Measurements from ENCODE around the gene RAB3C.
A peak's percentile ranks its signal among the peaks of the same experiment; 100 is the strongest.

Gene RAB3C

DNA sequence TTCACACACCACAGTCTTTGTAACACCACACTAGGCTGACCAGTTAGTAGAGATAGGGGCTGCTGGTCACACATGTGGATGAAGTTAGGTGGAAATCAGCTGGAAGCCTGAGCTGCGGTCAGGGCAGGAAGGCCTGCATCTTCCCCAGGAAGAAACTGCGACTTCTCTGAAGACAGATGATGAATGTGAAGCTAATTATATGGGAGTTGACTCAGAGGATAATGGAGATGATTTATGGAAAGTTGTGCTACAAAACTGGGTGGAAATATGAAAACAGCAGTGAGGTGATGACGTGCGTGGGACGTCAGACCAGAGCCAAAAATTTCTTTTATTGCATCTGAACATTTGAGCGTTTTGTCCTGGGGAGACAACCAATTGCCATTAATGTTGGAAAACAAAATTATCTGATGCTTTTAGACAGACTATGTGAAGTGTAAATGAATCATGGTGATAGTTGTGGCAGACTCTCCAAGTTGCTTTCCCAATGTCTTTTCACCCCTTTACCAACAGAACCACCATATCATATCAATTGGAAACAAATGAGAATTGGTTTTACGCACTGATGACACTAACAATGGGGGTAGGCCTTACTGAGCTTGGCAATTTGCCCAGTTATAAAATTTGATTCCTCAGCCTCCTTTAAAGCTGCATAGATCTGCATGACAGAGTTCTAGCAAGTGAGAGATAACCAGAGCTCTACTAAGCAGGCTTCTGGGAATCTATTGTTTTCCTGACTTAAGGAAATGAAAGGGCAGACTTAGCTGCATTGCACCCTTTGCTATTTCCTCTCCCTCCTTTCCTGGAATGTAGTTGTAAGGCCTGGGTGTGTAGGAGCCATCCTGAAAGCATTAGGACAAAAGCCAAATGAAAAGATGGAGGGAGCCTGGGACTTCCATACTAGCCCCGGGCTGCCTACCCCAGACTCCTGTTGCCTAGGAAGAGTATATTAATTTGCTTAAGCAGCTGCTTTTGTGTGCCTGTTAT lies 84.0 kb downstream of the RAB3C start:
- H3K36me3 Mint-ChIP-seq (ENCODE audit: low read depth): no peaks in the 10 kb centered on the region
- peaks cover 3% of the 10 kb centered on the region for H3K9me3 Mint-ChIP-seq
- no peak for TF ChIP-seq CTCF (IDR thresholded peaks at IDR 0.05; ENCODE audit: unreplicated experiment in 3 of 3)
- H3K4me1 Mint-ChIP-seq: peaks cover 41% of the 10 kb centered on the region
- H3K27ac Mint-ChIP-seq: peak overlapping the region; percentile 75 to 92 (median 89)
- no peak overlapping the region for H3K4me3 Mint-ChIP-seq
- no peaks in the 10 kb centered on the region for H3K27me3 Mint-ChIP-seq (ENCODE audit: low read depth)

- H3K4me1 Mint-ChIP-seq: peaks cover 32% of the 10 kb centered on the region
- no peaks in the 10 kb centered on the region for H3K36me3 Mint-ChIP-seq (ENCODE audit: low read depth)
- TF ChIP-seq CTCF (IDR thresholded peaks at IDR 0.05; ENCODE audit: unreplicated experiment in 3 of 3): no peak
- H3K4me3 Mint-ChIP-seq: no peak overlapping the region
- no peaks in the 10 kb centered on the region for H3K9me3 Mint-ChIP-seq
- peak overlapping the region in 2 of 3 experiments; percentile 19 to 64 for H3K27ac Mint-ChIP-seq
- no peaks in the 10 kb centered on the region for H3K27me3 Mint-ChIP-seq (ENCODE audit: low read depth)
These were observed 87.7 kb downstream of the RAB3C start for GRCh38 chr5:58670582-58670981.

- H3K27ac Mint-ChIP-seq: peak overlapping the region in 2 of 3 experiments; percentile 19 to 22
- peaks cover 31% of the 10 kb centered on the region for H3K4me1 Mint-ChIP-seq
- no peaks in the 10 kb centered on the region for H3K27me3 Mint-ChIP-seq (ENCODE audit: low read depth)
- TF ChIP-seq CTCF (IDR thresholded peaks at IDR 0.05; ENCODE audit: unreplicated experiment in 3 of 3): no peak
- H3K36me3 Mint-ChIP-seq (ENCODE audit: low read depth): no peaks in the 10 kb centered on the region
- no peak overlapping the region for H3K4me3 Mint-ChIP-seq
- no peaks in the 10 kb centered on the region for H3K9me3 Mint-ChIP-seq
These were observed 88.3 kb downstream of the RAB3C start for GRCh38 chr5:58671155-58671554.

DNA sequence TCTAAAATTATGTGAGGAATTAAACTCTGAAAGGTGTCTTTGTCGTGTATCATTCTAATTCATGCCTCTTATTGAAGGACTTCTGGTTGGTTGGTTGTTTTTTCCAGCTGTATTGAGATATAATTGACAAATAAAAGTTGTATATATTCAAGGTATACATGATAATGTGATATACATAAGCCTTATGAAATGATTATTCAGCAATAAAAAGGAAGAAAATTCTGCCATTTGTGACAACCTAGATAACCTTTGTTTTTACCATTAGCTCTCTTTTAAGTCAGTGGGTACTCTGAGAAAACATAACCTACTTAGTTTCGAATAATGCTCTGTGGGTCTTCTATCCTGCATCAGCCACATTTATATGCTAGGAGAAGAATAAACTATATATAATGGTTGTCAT lies 89.6 kb downstream of the RAB3C start:
- no peak overlapping the region for H3K4me3 Mint-ChIP-seq
- peaks cover 17% of the 10 kb centered on the region for H3K4me1 Mint-ChIP-seq
- no peaks in the 10 kb centered on the region for H3K9me3 Mint-ChIP-seq
- no peaks in the 10 kb centered on the region for H3K36me3 Mint-ChIP-seq (ENCODE audit: low read depth)
- H3K27me3 Mint-ChIP-seq (ENCODE audit: low read depth): no peaks in the 10 kb centered on the region
- no peak for TF ChIP-seq CTCF (IDR thresholded peaks at IDR 0.05; ENCODE audit: unreplicated experiment in 3 of 3)
- no peak overlapping the region for H3K27ac Mint-ChIP-seq

- no peak for TF ChIP-seq CTCF (IDR thresholded peaks at IDR 0.05; ENCODE audit: unreplicated experiment in 3 of 3)
- Mint-ChIP-seq H3K27me3 (ENCODE audit: low read depth) (no peaks in the 10 kb centered on the region), H3K27ac (no peak overlapping the region), H3K4me3 (no peak overlapping the region), H3K4me1 (peaks cover 17% of the 10 kb centered on the region), H3K36me3 (ENCODE audit: low read depth) (no peaks in the 10 kb centered on the region), H3K9me3 (no peaks in the 10 kb centered on the region)
These were observed 91.2 kb downstream of the RAB3C start for GRCh38 chr5:58674070-58674469.

DNA sequence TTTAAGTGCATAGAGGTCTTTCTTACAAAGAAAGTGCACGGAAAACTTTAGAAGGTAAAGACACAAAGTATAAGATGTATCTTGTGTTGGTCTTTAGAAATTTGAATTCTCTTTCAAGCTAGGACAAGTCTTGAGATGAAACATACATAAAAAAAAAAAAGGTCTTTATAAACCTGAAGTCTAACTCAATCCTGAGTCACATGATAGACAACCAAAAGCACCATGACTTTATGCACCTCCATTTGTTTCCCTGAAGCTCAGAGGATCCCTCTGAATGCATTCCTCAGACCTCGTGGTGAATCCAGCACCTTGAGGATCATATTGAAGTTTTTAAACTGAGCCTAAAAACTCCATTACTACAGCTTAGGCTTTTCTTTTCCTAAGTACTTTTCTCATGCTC lies 91.8 kb downstream of the RAB3C start:
- no peaks in the 10 kb centered on the region for H3K36me3 Mint-ChIP-seq (ENCODE audit: low read depth)
- H3K4me1 Mint-ChIP-seq: peaks cover 17% of the 10 kb centered on the region

More for the DNA sequence above, 91.8 kb downstream of the RAB3C start:
- H3K27me3 Mint-ChIP-seq (ENCODE audit: low read depth): no peaks in the 10 kb centered on the region
- no peaks in the 10 kb centered on the region for H3K9me3 Mint-ChIP-seq
- no peak overlapping the region for H3K27ac Mint-ChIP-seq
- TF ChIP-seq CTCF (IDR thresholded peaks at IDR 0.05; ENCODE audit: unreplicated experiment in 3 of 3): no peak
- no peak overlapping the region for H3K4me3 Mint-ChIP-seq

All from nephron (organoid).